SIG-M5 treated with dmso at 0.1 percent for 504 hours (cell line): ENCODE measurements around the gene G3BP2.

ENCODE experiments used
- DNase-seq: peaks from one replicate; lab custom pipeline; 2025; ENCODE audit not compliant: unreplicated experiment; lab: John Stamatoyannopoulos, UW

Gene G3BP2

DNA sequence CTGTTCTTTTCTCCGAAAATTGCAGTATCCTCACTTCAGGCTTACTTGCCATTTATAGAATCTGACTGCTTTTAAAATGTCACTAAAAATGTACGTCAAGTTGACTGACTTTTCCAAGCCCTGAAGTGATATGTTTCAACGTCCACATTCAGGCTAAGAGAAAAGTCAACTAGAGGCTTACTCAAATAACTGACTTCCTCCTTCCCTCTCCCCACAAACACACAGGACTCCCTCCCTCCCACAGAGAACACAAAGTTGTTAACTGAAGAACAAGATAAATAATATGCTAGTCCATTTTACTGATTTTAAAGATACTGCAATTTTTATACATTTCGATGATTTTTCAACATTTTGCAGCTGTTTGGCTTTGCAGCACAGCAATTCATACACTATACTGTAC, 29.1 kb downstream of the G3BP2 start:
- peak; percentile 20 for DNase-seq

DNA sequence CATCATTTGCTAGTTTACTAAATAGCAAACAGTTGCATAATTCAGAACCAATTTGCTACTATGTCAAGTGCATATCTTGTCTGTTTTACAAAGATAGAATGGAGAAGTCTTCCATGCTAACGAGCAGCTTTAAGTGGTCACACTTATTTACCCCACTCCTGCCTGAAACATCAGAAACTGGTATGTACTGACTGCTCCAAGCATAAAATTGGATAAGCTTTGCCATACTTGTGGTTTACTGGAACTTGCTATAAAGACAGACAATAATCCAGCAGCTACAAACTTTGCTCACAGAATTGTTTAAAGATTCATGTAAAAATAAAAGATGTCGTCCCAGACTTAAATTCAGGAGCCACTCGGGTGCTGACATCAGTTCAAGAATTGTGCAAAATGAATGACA, 29.6 kb downstream of the G3BP2 start:
- DNase-seq = no peak

DNA sequence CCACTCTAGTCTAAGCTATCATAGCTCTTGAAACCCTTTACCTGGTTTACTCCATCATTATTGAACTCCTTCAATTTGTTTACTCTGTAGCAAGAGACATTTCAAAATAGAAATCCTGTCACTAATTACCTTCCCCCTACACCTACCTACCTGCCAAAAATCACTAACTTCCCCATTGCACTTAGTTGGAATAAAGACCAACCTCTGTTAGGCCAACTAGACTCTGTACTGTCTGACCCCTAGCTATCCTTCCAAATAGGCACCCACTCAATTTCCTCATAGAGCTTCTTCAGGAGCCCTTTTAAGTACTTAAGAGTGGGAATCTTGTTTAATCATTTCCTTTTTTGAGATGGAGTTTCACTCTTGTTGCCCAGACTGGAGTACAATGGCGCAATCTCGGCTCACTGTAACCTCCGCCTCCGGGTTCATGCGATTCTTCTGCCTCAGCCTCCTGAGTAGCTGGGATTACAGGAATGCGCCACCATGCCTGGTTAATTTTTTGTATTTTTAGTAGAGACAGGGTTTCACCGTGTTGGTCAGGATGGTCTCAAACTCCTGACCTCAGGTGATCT, 34.0 kb downstream of the G3BP2 start:
- no peak for DNase-seq

DNA sequence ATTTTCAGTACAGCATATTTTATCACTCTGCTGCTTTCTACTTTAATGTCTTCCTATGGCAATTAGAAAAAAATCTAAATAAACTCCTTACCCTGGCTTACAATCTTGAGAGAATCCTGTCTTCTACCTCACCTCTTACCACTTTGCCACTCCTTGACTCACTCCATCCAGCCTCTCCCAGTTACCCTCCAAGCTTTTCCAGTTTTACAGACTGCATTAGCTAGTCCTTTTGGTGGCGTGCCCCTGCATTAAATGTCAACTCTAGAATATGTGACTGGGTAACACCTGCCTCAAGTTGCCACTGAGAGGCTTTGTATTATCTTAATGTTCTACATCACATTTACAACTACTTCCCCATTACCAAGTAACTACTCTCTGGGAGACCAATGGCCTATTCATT, 35.4 kb downstream of the G3BP2 start:
- DNase-seq = no peak

DNA sequence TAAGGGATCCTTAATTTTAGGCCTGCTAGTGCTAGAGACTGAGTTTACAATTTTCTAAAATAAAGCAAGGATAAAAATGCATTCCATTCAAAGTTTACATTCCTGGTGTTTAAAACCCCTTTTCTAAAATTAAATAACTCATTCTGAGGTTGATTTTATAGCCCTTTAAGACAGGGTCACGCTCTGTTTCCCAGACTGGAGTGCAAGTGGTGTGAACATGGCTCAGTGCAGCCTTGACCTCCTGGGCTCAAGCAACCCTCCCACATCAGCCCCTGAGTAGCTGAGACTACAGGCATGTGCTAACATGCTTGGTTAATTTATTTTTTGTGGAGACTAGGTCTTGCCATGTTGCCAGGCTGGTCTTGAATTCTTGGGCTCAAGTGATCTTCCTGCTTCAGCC, 36.0 kb downstream of the G3BP2 start:
- DNase-seq = no peak

DNA sequence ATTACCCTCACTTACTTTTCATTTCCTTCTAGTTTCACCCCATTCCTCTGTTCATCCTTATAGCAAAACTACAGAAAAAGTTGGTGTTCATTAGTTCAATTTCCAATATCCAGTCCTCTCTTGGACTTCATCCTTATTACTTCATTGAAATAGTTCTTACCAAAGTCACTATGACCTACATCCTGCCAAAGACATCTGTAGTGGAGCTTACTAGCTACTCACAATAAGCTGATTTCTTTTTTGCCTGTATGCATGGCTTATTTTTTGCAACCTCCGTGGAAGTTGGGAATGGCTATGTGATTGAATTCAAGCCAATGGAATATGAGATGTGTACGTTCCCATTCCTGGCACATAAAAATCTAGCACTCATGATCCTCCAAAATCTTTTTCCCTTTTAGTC, 38.3 kb downstream of the G3BP2 start:
- no peak for DNase-seq

DNA sequence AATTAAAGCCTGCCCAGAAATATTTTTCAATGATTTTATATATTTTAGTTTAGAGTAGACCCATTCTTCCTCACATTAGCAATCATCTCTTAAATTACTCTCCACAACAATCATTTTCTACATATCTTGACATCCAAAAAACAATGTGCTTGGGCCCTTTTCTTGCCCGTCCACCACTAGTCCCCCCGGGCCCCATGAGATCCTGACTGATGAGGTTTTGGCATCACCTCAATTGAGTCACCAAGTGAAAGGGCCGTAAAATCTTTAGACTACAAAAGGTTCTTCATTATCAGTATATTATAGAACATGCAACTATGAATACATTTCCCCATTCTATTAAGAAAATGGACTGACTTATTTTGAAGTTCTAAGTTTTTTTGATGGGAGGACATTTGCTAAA, 38.9 kb downstream of the G3BP2 start:
- no peak for DNase-seq

DNA sequence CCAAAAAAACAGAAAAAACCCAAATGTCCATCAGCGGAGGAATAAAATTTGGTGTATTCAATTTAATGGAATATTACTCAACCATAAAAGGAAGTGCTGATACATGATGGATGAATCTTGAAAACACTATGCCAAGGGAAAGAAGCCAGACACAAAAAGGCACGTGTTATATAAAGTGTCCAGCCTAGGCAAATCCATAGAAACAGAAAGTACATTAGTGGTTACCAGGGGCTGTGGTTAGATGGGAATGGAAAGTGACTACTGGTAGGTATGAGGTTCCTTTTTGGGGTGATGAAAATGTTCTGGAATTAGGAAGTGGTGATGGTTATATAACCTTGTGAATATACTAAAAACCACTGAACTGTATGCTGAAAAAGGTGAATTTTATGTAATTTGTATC, 39.4 kb downstream of the G3BP2 start:
- peak; percentile 31 for DNase-seq

DNA sequence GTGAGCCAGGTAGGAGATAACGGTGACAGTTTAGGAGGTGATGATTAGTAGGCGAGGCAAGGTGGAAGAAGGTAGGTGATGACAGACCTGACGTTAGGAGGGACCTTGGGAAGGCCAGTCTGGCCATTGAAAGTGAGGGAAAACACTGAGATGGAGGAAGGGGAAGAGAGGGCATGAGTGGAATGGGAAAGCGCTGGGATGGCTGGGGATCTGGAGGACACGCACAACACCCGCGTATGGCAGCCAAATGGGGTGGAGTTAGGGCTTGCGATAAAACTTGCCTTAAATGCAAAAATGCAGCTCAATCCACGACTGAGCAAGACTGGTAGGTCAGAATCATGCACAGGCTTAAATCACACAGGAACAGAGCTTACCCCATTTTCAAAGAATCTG, 42.3 kb downstream of the G3BP2 start:
- no peak for DNase-seq

DNA sequence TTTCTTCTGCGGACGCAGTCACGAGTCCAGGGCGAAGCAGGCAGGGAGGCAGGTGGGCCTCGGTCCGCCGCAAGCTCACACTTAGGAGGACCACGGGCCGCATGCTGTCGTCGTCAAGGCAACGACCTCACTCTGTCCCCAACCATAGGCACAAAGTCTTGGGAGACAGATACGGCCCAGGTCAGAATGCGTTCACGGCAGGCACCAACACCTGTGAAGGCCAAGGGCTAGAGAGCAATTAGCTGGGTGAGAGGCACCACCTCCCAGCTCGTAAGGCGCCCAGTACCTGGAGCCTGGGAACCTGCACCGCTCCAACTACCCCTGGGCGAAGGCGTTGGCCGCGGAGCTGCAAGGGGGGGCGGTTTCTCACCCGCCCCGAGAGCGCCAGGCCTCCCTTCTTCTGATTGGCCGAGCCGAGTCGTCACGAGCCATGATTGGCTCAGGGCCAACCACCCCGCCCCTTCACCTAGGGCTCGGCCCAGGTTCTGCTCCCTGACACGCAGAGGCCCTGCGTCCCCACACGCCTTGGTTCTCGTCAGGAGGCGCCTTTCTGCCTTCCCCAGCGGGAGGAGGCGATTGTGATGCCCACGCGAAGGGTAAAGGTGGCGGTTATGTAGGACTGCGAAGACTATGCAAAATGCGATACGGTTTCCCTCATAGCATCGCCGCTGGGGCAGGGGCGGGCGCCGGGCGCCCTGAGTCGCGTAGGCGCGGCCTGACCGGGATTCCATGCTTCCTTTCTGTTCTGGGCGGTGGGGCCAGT, 42.9 kb downstream of the G3BP2 start, which contains the start of gene CDKL2:
Gene CDKL2 (minus strand): TSS at position 355 of the 763 bp plus-strand sequence. CDS start 4,540 bp downstream, outside the sequence.
- DNase-seq = no peak

DNA sequence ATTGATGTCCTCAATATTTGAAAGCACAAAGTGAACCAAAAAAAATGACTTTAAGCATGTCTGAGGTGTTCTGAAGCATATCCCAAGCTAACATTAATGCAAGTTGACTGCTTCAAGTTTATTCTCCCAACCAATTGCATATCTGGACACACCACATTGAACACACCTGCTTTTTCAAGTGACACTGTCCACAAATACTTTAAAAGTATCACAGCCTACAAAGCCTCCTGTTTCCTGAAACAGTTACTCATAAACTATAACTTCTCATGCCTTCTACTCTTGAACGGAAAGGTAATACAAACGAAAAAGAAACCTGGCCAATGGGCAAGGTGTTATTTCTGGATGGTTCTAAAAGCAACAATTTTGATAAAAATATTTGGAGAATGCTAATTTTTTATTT, 44.0 kb downstream of the G3BP2 start:
- DNase-seq = no peak

DNA sequence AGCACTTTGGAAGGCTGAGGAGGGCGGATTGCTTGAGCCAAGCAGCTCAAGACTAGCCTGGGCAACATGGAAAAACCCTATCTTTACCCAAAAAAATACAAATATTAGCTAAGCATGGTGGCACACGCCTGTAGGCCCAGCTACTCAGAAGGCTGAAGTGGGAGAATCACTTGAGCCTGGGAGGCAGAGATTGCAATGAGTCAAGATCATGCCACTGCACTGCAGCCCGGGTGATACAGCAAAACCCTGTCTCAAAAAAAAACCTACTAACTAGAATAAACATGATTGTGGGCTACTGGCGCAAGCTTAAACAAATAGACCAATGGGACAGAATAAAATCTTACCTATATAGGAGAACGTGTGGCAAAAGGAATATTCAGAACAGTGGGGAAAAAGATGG, 50.2 kb downstream of the G3BP2 start:
- no peak for DNase-seq

DNA sequence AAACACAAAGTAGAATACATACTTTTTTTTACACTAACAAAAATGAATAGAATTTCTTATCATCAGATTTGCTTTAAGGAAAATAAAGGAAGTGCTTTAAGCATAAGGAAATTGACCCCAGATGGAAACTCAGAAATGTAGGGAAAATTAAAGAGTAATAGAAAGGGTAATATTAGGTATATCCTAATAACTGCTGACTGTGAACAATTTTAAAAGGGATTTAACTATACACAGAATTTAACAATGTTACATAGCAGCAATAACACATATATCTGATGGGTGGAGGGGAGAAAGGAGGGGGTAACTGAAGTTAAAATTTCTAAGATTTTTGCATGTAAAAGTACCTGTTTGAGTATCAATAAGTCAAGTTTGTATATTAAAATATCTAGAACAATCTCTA, 51.5 kb downstream of the G3BP2 start:
- no peak for DNase-seq

DNA sequence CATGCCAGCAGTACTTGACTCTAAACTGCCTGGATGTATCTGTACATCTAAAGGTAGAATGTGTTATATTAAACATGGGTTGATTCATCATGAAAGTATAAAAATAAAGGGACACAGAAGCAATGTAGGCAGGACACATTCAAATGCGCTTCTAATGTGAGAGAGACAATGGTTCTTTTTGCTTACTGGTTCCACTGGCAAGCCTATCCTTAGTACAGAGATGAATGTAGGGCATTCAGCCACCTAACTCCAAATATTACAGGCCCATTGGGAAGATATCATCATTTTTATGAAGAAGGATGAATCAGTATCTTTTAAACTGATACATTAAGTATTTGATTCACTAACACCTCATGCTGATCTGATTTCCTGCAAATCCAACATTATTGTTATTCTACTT, 60.9 kb downstream of the G3BP2 start:
- no peak for DNase-seq

DNA sequence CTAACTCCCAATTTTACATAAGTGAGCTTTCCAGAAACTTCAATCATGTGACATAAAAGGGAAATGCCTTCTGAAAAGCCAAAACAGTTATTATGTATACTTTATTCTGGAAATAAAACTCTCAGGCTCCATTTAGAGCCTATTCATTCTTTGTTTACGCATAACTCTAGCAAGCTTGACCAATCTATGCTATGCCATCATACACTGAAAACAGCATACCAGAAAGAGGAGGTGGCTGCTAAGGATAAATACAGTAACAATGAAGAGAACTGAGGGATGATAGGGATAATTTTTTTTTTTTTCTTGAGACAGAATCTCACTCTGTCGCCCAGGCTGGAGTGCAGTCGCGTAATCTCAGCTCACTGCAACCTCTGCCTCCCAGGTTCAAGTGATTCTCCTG, 67.3 kb downstream of the G3BP2 start:
- DNase-seq = no peak

DNA sequence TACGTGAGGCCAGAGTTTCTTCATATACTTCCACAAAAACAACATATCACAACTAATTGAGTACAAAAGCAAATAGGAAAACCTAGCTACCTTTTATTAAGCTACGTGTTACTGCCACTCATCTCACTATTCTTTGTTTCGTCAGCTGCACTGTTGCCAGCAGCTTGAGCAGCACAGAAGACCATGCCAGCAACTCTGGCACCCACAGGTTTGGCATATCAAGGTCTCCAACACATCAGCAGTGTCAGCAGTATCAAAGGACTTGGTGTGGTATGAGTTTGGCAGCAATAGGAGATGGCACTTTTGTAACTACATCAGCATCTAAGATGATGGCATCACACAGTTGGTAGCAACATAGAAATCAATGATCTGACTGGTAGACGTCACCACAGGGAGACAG, 73.6 kb downstream of the G3BP2 start:
- no peak for DNase-seq

DNA sequence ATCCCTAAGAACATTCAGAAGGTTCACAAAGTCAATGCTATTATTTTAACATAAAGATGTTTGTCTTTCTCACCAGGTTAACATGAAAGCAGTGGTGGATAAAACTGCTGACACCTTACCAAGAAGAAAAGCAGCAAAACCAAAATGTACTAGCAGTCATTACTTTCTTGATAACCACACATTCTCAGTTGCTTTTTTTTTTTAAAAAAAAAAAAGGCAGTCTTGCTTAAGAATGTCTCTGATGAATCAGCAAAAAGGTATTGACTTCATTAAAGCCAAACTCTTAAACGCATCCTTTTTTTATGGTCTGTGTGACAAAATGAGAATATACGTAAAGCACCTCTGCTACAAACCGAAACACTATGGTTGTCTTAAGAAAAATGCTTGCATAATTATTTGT, 74.8 kb downstream of the G3BP2 start:
- no peak for DNase-seq

DNA sequence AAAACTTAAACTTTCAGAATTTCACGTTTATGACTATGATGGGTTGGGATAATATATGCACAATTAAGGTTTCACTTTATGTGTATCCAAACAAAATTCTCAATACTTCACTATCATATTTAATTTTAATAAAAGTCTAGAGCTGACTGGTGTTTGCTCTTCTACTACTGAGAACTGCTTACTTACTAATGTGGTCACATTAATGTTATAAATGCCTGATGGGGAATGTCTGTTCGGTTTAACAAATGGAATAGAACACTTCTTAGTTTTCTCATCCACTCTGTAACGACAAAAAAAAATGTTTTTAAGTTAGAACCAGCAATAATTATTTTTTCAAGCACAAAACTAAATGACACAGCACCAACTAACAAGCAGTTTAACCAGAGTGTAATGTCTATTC, 77.2 kb downstream of the G3BP2 start:
- DNase-seq = no peak

DNA sequence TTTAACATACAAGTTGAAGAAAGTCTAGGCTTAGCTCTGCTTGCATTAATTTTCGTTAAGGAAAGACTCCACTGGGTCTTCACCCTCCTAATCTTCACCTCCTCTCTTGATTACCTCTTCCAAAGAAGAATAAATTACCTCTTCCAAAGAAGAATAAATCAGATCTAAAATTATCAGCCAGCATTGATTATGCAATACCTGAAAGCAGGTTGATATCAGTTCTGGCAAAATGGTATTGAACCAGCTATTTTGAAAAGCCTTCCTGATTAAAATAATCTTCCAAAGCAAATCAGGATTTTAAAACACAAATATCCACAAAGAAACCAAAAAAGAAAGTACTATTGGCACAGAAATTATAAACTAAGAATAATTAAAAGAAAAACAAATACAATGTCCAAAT, 79.8 kb downstream of the G3BP2 start:
- DNase-seq = no peak
